Stimulated activated CD4-positive, alpha-beta T cell treated with anti-CD3 and anti-CD28 coated beads, Interleukin-1b, Interleukin-23, amount 100 ng/mL, for 48 hours (primary cell): ENCODE measurements around the gene SCAMP1.
"Not testable (repeated sequence)": the region's sequence is repeated elsewhere in the genome, so short reads cannot be mapped to it uniquely, and the experiment has no call there.

Experiments used
- DNase-seq: peaks from one replicate; pipeline ENCODE4 v3.0.0-alpha.2; 2020

The SCAMP1 gene

DNA sequence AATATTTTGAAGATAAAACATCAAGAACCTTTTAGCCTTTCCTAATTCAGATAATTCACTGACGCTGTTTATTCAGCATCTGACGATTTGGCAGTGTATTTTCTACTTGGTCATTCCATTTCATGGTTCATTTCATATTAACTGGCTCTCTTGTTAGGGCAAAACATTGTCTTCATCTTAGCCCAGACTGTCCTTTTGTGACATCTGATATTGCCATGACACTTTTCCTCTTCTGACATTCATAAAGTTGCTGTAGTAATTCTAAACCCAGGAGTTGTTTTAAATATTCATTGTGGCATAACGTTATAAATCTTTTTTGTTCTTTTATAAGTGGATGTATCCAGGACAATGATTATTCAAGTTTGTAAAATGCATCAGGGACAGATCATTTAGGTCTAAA is 1.8 kb downstream of the SCAMP1 start:
- DNase-seq: no peak

DNA sequence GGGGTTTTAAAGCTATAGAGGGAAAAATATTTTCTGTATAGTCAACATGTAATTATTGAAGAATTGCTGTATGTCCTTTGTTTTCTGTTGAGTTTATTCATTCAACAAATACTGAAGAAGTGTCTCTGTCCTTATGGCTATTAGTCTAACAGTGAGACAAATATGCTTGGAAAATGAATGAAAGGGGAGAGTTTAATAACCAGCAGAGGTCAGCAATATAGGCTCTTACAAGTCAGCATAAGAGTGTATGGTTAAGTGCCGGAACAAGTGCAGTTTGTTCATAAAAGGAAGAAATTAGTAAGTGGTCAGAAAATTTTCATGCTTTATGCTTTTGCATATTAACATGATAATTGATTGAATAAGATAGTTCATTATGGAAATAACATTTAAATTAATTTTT is 3.6 kb downstream of the SCAMP1 start:
- no peak for DNase-seq

DNA sequence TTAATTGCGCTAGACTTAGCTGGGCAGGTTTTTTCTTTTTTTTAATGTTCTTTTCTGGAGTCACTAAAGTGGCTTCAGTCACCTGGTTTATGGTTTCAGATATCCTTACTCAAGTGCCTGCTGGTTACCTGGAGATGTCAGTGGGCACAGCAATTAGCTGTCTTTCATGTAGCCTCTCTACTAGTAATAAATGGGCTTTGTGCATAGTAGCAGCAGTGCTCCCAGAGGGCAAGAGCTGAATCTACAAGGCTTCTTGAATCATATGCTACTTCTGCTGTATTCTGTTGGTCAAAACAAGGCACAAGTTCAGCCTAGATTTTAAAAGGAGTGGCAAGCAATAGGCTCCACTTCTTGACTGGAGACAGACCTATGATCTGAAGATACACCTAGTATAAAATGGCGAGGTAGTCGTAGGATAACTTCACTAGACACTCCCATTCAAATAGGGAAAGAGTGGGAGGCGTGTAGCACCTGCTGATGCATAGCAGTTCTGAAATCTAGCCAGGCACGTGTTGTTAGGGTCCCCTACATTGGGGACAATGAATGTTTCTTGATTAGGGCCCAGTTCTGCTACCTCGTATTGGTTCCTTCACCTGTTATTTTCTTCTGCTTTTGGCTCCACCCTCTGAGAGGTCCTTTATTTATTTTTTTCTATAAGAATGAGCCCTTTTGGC is 7.0 kb downstream of the SCAMP1 start:
- DNase-seq: peak; percentile 3

DNA sequence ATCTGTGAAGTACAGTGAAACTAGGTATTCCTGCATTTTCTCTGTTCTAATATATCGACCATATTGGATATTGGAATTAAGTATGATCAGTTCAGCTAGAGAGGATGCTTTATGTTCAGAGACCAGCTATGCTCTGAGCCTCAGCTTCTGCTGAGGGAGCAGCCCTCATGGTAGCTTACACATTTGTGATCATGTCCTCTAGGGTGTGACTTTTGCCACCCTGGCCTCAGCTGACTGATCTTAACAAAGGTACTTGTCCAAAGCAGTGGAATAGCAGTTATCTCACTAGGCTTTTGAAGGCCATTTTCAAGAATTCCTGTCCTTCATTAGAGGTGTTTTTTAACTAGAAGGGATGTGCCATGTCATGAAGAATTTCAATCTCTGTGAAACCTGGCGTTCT is 9.3 kb downstream of the SCAMP1 start:
- DNase-seq: no peak

DNA sequence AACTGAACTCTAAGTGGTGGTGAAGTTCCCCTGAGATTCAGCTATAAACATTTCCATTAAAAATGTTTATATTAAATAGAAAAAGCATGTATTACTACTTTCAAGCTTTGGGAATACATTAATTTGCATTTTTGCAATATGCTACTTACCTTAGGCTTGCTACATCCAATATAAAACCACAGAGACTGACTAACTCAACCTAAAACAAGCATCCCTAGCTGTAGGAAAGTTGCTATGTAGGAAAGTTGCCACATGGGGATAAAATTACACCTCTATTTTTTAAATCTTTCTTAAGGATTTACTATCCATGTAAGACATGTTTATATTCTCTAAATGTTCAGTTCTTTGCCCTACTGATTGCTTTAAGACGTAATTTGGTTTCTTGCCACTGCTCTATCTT is 12.8 kb downstream of the SCAMP1 start:
- no peak for DNase-seq

DNA sequence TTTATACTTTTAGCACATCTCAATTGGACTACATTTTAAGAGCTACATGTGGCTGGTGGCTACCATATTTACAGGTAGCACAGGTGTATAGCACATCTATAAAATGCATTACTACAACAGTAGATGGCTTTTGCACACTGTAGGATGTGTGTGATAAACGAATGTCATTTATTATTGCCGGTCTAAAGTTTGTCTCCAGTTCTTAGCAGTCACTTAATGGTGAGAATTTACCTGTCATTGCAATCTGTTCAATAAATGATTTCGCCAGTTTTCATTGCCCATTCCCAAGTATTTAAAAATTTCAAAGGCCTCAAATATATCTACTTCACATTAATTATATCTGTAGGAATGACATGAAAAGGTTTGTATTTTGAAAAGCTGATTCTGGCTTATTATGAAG is 15.9 kb downstream of the SCAMP1 start:
- no peak for DNase-seq

DNA sequence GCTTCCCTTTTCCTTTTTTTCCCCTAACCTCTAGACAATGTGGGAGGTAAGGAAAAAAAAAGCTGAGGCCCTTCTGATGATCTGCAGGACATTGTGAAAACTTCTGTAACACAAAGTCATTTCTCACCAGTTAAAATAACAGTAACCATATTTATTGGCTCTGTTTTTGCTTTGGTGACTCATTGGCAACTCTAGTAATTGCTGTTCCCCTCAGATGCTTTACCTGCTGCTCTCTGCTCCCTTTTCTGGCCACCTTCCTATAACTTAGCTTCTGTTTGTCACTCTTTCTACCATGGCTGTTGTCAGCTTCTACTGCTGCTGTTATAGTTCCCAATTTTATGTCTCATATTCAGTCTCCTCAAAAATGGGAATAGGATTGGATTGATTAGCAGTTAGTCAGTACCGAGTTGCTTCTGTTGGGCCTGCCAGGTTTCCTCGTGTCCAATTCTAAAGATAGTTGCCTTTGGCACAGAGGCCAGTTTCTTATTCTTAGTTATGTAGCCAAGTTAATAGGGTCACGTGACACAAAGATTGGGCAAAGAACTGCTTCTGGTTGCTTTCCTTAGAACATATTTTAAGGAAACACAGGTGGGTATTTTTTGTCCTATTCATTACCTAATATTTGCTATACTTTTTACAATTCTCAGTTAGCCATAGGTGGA is 16.8 kb downstream of the SCAMP1 start:
- no peak for DNase-seq

DNA sequence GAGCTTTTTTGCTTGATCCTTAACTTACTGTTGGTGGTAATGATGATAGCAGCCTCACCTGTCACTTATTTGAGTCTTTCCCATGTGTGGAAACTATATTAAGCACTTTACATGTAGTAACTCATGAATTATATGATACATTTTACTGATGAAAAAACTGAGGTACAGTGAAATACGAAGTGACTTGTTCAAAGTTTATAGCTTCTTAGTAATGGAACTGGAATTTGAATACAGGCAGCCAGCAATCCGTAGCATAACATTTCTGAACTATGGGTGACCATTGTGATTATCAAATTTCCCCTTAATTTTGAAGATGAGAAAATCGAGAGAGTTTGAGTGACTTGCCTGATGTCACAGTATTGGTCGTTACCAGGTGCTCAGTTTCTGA is 17.3 kb downstream of the SCAMP1 start:
- DNase-seq: no peak

DNA sequence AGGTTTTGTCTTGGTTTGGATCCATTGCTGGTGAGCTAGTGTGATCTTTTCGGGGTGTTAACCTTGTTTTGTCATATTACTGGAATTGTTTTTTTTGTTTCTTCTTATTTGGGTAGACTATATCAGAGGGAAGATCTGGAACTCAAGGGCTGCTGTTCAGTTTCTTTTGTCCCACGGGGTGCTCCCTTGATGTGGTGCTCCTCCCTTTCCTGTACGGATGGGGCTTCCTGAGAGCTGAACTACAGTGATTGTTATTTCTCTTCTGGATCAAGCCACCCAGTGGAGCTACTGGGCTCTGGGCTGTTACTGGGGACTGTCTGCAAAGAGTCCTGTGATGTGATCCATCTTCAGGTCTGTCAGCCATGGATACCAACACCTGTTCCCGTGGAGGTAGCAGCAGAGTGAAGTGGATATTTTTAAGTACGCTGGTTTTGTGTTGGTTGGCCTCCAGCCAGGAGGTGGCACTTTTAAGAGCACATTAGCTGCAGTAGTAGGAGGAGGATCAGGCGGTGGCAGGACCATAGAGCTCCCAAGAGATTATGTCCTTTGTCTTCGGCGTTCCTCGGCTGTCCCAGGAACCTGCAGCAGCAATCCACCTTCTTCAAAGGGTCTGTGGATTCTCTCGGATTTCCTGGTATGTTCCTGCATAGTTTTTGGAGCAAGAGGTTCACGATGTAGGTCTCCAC is 27.2 kb downstream of the SCAMP1 start:
- DNase-seq: no peak

DNA sequence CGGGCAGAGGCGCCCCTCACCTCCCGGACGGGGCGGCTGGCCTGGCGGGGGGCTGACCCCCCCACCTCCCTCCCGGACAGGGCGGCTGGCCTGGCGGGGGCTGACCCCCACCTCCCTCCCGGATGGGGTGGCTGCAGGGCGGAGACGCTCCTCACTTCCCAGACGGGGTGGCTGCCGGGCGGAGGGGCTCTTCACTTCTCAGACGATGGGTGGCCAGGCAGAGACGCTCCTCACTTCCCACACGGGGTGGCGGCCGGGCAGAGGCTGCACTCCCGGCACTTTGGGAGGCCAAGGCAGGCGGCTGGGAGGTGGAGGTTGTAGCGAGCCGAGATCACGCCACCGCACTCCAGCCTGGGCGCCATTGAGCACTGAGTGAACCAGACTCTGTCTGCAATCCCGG is 30.9 kb downstream of the SCAMP1 start:
- DNase-seq: not testable (repeated sequence)

DNA sequence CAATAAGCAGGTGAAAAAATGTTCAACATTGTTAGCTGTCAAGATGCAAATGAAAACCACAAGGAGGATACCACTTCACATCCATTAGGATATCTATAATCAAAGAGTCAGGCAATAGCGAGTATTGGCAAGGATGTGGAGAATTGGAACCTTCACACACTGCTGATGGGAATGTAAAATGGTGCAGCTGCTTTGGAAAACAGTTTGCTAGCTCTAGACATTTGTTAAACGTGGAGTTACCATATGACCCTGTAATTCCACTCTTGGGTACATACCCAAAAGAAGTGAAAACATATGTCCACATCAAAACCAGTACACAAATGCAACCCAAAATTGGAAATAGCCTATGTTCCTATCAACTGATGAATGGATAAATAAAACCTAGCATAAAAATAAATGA is 37.4 kb downstream of the SCAMP1 start:
- DNase-seq: no peak

DNA sequence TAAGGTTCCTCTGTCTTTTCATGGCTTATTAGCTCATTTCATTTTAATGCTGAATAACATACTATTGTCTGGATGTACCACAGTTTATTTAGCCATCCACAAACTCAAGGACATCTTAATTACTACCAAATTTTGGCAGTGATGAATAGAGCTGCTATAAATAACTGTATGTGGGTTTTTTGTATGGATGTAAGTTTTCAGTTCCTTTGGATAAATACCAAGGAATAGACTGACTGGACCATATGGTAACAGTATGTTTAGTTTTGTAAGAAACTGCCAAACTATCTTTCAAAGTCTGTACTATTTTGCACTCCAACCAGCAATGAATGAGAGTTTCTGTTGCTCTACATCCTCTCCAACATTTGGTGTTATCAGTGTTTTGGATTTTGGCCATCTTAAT is 38.7 kb downstream of the SCAMP1 start:
- DNase-seq: no peak

DNA sequence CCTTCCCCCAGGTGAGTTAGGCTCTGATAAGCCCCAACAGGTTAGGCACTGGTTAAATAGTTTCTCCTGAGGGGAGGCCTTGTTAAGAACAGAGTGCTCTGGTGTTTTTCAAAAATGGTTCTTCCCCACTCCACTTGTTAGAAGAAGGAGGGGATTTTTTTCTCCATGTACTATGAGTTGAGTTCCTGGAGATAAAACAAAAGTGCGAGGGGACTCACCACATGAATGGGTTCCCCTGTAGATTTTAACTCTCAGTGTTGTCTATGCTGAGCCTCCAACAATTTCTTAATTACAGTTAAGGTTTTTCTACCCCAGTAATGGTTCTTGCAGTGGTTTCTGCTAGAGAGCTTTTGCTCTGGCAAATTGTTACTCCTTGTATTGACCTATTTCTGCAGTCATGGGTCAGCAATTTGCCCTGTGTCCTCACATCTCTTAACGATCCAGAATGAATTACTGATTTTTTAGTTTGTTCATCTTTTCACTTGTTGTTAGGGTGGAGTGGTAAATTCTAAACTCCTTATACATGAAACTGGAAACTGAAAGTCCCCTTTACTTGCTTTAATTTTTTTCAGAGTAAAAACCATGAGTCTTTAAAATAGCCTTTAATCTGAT is 44.4 kb downstream of the SCAMP1 start:
- DNase-seq: no peak

DNA sequence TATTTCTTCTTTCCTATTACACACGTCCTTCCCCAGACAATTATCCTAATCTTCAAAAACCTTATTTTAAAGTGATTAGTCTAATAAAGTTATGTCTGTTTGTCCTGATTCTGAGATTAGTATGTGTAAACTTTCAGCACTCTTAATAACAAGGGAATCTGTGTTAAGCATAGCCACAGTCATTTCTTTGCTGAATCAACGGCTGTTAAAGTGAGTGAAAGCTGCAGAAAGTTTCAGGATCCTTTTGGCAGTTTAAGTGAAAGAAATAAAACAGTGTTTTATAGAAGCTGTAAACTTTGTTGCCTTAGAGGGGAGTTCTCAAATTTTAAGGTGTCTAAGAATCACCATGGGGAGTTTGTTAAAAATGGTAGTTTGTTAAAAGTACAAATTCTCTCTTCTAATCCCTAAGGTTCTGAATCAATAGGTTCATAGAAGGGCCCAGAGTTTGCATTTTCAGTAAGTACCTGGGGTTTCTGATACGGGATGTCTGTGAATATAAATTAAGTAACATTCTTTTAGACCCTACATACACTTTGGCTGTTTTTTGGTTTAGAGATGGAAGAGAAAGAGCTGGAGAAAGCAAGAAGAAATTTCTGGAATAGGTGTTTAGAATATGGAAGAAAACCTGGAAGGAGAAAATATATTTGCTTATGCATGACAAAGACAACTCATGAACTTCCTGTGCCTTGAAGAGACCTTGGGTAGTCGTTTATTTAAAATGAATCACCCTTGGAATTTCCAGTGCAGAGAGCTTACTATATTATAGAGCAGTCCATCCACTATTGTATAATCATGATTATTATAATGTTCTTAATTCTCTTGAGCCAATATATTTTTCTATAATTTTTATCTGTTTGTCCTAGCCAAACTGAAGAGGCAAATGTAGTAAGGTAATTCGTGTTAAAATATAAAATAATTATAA is 45.7 kb downstream of the SCAMP1 start:
- no peak for DNase-seq

DNA sequence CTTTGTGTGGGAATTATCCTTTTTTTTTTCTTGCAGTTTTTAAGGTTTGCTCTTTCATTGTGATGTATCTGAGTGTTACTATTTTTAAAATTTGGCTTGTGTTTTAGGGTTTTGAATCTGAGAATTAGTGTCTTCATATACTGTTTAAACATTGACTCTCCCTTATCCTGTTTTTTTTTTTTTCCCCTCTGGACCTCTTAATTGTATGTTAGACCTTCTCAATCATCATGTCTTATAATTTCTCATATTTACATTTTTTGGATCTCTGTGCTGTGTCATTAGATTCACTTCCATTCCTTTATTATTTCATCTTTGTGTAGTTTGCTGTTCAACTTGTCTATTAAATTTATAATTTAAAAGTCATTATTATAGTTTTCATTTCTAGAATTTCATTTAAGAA is 47.0 kb downstream of the SCAMP1 start:
- no peak for DNase-seq

DNA sequence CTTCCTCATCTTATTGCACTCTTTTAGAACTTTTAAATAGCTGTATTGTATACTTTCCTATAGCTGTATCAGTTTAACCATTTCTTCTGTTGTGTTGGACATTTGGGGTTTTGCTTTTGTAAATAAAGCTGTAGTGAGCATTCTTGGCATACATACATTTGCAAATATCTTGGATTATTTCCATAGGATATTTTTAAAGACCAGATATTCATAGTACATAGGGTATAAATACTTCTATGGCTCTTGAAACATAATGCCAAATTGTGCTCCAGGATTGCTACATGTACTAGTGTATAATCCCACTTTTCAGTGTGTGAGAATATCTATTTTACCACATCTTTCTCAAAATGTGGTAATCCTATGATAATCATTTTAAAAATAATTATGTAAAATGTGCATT is 51.2 kb downstream of the SCAMP1 start:
- no peak for DNase-seq

DNA sequence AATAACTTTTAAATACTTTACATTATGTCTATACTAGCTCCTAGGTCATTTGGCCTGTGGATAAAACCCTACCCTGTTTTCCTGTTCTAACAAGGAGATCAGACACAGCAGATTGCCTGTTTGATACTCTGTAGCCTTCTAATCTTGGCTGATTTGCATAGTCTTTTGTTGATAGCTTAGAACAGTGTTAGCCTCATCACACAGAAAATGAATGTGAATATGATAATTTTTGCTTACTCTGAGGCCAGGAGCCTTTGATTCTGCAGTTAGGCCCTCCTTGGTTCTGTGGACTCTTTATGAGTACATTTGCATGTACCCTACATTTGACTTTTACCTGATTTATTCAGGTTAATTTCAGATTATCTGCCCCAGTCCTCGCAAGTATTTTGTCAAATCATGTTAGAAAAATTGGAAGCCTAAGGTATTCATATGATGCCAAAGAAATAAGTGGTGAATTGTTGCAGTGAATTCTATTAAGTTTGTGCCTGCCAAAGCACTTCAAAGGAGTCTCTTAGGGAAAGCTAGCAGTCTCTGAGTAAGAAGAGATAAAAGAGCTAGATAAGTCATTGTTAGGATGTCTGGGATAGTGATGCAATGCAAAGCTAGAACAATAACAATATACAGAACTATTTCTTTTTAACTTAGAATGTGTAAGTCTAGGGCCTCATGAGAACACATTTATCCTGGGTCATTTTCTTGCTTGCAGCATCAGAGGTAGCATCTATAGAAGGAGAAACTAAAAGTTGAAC is 56.4 kb downstream of the SCAMP1 start:
- no peak for DNase-seq

DNA sequence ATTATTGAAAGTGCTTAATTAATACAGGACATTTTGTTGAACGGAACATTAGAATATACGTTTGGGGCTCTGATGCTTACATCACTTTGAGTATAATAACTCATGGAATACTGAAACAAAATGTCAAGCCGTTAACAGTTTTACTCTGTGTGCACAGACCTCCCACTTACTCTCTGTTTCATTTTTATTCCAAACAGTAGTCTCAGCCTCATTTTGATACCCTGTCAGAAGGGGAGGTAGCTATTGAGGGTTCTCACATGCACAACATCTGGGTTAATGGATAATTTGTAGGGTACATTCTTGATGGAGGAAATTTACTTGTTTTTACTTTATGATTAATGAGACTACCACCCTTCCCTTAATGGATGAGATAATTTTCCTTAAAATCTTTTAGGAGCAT is 59.0 kb downstream of the SCAMP1 start:
- DNase-seq: no peak

DNA sequence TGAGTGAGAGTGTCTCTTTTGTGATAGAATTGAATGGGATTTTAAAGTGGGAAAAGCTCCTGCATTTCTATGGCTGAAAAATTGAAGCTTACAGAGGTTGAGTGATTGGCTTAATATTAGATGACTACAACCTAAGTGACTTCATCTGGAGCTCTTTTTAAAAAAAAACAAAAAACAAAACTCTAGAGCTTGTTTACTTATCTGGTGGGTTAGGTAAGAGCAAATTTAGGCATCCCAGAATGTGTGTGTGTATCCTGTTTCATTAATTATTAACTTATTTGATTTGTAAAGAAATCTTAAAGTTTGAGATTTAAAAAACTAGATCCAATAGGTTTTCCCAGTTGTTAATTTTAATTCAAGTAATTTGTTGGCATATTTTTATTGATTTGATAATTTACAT is 60.1 kb downstream of the SCAMP1 start:
- DNase-seq: no peak

DNA sequence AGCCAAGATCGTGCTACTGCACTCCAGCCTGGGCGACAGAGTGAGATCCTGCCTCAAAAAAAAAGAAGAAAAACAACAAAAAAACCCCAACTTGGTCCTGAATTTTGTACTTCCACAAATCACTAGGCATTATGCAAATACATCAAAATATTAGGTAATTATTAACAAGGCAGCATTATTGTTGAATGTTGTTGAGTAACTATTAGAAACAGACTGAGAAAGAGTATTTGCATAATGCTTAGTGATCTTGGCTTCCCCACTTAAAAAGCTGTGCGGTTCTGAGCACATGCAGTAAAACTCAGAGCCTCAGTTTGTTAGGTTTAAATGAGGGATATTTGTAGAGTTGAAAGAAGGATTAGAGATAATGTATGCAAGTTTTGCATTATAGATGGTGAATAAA is 64.2 kb downstream of the SCAMP1 start:
- DNase-seq: no peak

DNA sequence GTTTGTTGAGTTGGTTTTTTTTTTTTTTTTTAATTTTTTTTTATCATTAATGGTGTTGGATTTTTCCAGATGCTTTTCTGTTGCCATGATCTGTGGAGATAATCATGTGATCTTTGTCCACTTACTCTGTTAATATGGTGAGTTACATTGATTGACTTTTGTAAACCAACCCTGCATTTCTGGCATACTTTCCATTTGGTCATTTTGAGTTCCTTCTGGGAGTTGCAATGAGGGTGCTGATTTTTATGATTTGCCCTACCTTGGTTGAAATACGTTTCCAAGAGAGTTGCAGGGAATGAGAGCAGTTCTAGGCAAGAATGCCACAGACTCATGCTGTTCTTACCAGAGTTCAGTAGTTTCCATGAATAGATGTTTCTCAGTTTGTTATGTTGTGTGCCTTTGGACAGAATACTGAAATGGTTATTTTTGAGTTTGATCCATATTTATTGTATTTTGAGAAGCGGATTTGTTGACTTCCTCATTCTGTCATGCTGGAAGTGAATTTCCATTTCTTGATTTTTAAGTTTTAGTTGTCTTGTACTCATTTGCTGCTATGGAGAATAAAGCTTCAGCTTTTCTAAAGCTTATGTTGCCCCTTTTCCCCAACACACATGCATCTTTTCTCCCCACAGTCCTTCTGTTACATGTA is 69.0 kb downstream of the SCAMP1 start:
- no peak for DNase-seq

DNA sequence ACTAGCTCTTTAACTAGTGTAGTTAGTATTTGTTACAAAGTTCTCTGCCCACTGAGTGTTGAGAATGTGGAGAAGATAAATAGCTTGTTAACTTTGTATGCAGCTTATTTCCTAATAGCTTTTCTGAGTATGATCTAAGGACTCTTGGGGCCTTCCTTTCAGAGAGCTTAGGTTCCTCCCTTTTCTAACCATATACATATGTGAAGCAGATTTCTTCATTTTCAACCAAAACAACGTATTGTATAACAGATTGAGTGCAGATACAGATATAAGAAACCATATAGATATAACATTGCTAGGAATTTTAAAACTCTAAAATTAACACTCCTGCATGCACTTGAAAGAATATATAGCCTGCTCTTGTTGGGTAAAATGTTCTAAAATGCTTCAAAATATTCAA is 70.4 kb downstream of the SCAMP1 start:
- DNase-seq: no peak
